Esophagus squamous epithelium (tissue), 4 donors: Measurements from ENCODE around the gene NFE2L1.

Experiments
- CTCF ChIP-seq, 6 experiments: fragments of 450-650 bp in 4 of 6; fragments of 200-600 bp in 2 of 6; sonication (generic) in 2 of 6; IDR thresholded peaks; one replicate each; pipeline ENCODE4 v1.5.1; 2016 to 2019; ENCODE audit warnings: antibody characterized with exemption in 6 of 6, mild to moderate bottlenecking in 4 of 6, moderate library complexity in 4 of 6
- POLR2A ChIP-seq, 4 donors: fragments of 450-650 bp; IDR thresholded peaks; one replicate each; pipeline ENCODE4 v1.6.1; 2017; ENCODE audit warnings: antibody characterized with exemption in 4 of 4, mild to moderate bottlenecking in 4 of 4, moderate library complexity in 3 of 4

GRCh38 chr17:48014595-48015111, 33.5 kb upstream of the NFE2L1 start:
- no peak for TF ChIP-seq CTCF (IDR thresholded peaks at IDR 0.05)
- no peak for TF ChIP-seq POLR2A (IDR thresholded peaks at IDR 0.05)
